Prostate gland (tissue), 2 donors: Measurements from ENCODE around the gene GANC.

Experiments used
- CTCF ChIP-seq, 4 experiments: fragments of 200-600 bp in 2 of 4; fragments of 450-650 bp in 2 of 4; sonication (generic) in 2 of 4; IDR thresholded peaks; 1 replicate in 3 of 4; 2 replicates in 1 of 4; pipeline ENCODE4 v1.5.1; 2016 to 2019; ENCODE audit warnings: antibody characterized with exemption in 4 of 4, mild to moderate bottlenecking in 2 of 4, moderate library complexity in 2 of 4
- POLR2A ChIP-seq: fragments of 450-650 bp; IDR thresholded peaks from one replicate; pipeline ENCODE4 v1.6.1; 2016; ENCODE audit warnings: antibody characterized with exemption, mild to moderate bottlenecking

- TF ChIP-seq CTCF (IDR thresholded peaks at IDR 0.05) = peak in 3 of 4 experiments; percentile 21 to 31 (median 28)
- TF ChIP-seq POLR2A = no peak
Measured at GRCh38 chr15:42385206-42385979, 112.4 kb downstream of the GANC start.
